Caco-2 (cell line): ENCODE results near the gene SEC16A. TPM values are rescaled to one million over a fixed set of nuclear protein-coding genes. Genes with fewer than 3 reads are reported as not detected.

Experiments
- BruUV-seq: library from RNA; stranded (reverse); fragments of 400-500 nt; replicated peaks from 2 replicates; lab custom pipeline; 2021; lab: Mats Ljungman, UMichigan
- CTCF ChIA-PET: fragments of 300-600 bp; sonication (Branson Sonifier 250); formaldehyde crosslinking; loops from one replicate; lab custom pipeline; 2022; ENCODE audit warnings: antibody characterized with exemption; lab: Charles Lee
- POLR2A ChIA-PET: fragments of 300-600 bp; sonication (Branson Sonifier 250); formaldehyde crosslinking; loops from one replicate; lab custom pipeline; 2022; ENCODE audit warnings: antibody characterized with exemption; lab: Charles Lee
- DNase-seq, 2 experiments: peaks; one replicate each; pipeline versions ENCODE4 v3.0.0 to v3.0.0-alpha.2; 2020 to 2022
- H3K27me3 ChIP-seq: replicated peaks from 2 replicates; pipeline ENCODE4 v1.6.0; 2011; ENCODE audit warnings: low read length; ENCODE audit not compliant: control insufficient read depth, insufficient read depth
- H3K36me3 ChIP-seq: 2 replicates; pipeline ENCODE4 v1.5.1; 2011; ENCODE audit warnings: low read length; ENCODE audit not compliant: control insufficient read depth, insufficient read depth
- H3K4me1 ChIP-seq: fragments of 250-450 bp; sonication (Bioruptor Pico); 2 replicates; pipeline ENCODE4 v1.5.1; 2020; ENCODE audit warnings: mild to moderate bottlenecking
- H3K4me3 ChIP-seq: 2 replicates; pipeline ENCODE4 v1.5.1; 2011; ENCODE audit warnings: low read depth, mild to moderate bottlenecking, control low read depth, low read length
- H3K9me3 ChIP-seq: fragments of 250-450 bp; sonication (Bioruptor Pico); 2 replicates; pipeline ENCODE4 v1.5.1; 2020; ENCODE audit warnings: mild to moderate bottlenecking, moderate library complexity
- H3K27ac Mint-ChIP-seq: one replicate; pipeline ENCODE4 v1.8.0; 2022; ENCODE audit warnings: mixed read lengths; ENCODE audit not compliant: unreplicated experiment
- H3K27me3 Mint-ChIP-seq: one replicate; pipeline ENCODE4 v1.8.0; 2022; ENCODE audit warnings: mixed read lengths; ENCODE audit not compliant: insufficient read depth, unreplicated experiment
- H3K36me3 Mint-ChIP-seq: one replicate; pipeline ENCODE4 v1.8.0; 2022; ENCODE audit warnings: mild to moderate bottlenecking, mixed read lengths; ENCODE audit not compliant: insufficient read depth, unreplicated experiment
- H3K4me1 Mint-ChIP-seq: one replicate; pipeline ENCODE4 v1.8.0; 2022; ENCODE audit warnings: low read depth, mixed read lengths; ENCODE audit not compliant: unreplicated experiment
- H3K4me3 Mint-ChIP-seq: one replicate; pipeline ENCODE4 v1.8.0; 2022; ENCODE audit warnings: mild to moderate bottlenecking, moderate library complexity, mixed read lengths; ENCODE audit not compliant: unreplicated experiment
- H3K9me3 Mint-ChIP-seq: one replicate; pipeline ENCODE4 v1.8.0; 2022; ENCODE audit warnings: mixed read lengths; ENCODE audit not compliant: unreplicated experiment
- CTCF ChIP-seq, 2 experiments: fragments of 200-600 bp in 1 of 2; IDR thresholded peaks; 1 replicate in 1 of 2; 2 replicates in 1 of 2; pipeline versions ENCODE4 v1.5.1 to v1.8.0; 2011 to 2022; ENCODE audit warnings: antibody characterized with exemption in 1 of 2, control low read depth in 1 of 2, inconsistent platforms in 1 of 2, low read depth in 1 of 2, low read length in 1 of 2, mild to moderate bottlenecking in 1 of 2, moderate library complexity in 1 of 2; ENCODE audit not compliant: insufficient read depth in 1 of 2, severe bottlenecking in 1 of 2, unreplicated experiment in 1 of 2
- intact Hi-C: fragments of 100-400 bp; cut with micrococcal nuclease; formaldehyde crosslinking; loops from one replicate; pipeline ENCODE4 v1.10.0; 2022; ENCODE audit not compliant: unreplicated experiment
- total RNA-seq: library from RNA; stranded (reverse); gene quantifications from 2 replicates; pipeline ENCODE4 v1.2.3, GENCODE V29; 2022

SEC16A gene
- total RNA-seq, 1 experiment from 2014 or later, result 76.4 TPM

GRCh38 chr9:136493567-136493971 is 10.7 kb upstream of the SEC16A start:
- CTCF ChIA-PET, result interaction anchor here (1.2 kb wide), 1 partner anchor 133 kb away, joined by 3 read pairs; no protein-coding TSS in a partner anchor
- no peaks in the 10 kb centered on the region for H3K27me3 Mint-ChIP-seq
- POLR2A ChIA-PET, result no interaction called here
- Histone ChIP-seq H3K36me3 (no peaks in the 10 kb centered on the region), H3K9me3 (no peaks in the 10 kb centered on the region), H3K4me1 (no peaks in the 10 kb centered on the region), H3K27me3 (no peaks in the 10 kb centered on the region), H3K4me3 (no peak overlapping the region)
- intact Hi-C loops, result no loop called here
- no peak overlapping the region for H3K4me3 Mint-ChIP-seq
- H3K27ac Mint-ChIP-seq, result no peak overlapping the region
- H3K4me1 Mint-ChIP-seq, result no peaks in the 10 kb centered on the region
- no peaks in the 10 kb centered on the region for H3K9me3 Mint-ChIP-seq
- no TSS peak for BruUV-seq
- no peaks in the 10 kb centered on the region for H3K36me3 Mint-ChIP-seq
- DNase-seq, result no peak
- TF ChIP-seq CTCF (IDR thresholded peaks at IDR 0.05; ENCODE audit: insufficient read depth in 1 of 2, low read depth in 1 of 2, low read length in 1 of 2, severe bottlenecking in 1 of 2, unreplicated experiment in 1 of 2), result no peak

GRCh38 chr9:136492978-136493522 is 10.2 kb upstream of the SEC16A start:
- H3K27me3 ChIP-seq, result no peaks in the 10 kb centered on the region
- no peaks in the 10 kb centered on the region for H3K36me3 ChIP-seq
- no TSS peak for BruUV-seq
- ChIA-PET POLR2A (no interaction called here), CTCF (interaction anchor here (1.2 kb wide), 1 partner anchor 134 kb away, joined by 3 read pairs; no protein-coding TSS in a partner anchor)
- no peaks in the 10 kb centered on the region for H3K4me1 Mint-ChIP-seq
- no peak overlapping the region for H3K4me3 Mint-ChIP-seq
- no peak for DNase-seq
- H3K9me3 ChIP-seq, result no peaks in the 10 kb centered on the region
- no peaks in the 10 kb centered on the region for H3K27me3 Mint-ChIP-seq
- H3K36me3 Mint-ChIP-seq, result no peaks in the 10 kb centered on the region
- no peak overlapping the region for H3K4me3 ChIP-seq
- H3K27ac Mint-ChIP-seq, result no peak overlapping the region
- no peak for TF ChIP-seq CTCF (IDR thresholded peaks at IDR 0.05; ENCODE audit: insufficient read depth in 1 of 2, low read depth in 1 of 2, low read length in 1 of 2, severe bottlenecking in 1 of 2, unreplicated experiment in 1 of 2)
- H3K4me1 ChIP-seq, result no peaks in the 10 kb centered on the region
- no peaks in the 10 kb centered on the region for H3K9me3 Mint-ChIP-seq
- intact Hi-C loops, result no loop called here

- ChIA-PET CTCF (interaction anchor here (0.6 to 7.7 kb wide), 6 partner anchors 30 to 209 kb away, joined by 3 to 140 read pairs (median 8); no protein-coding TSS in a partner anchor), POLR2A (no interaction called here)
- no peak for TF ChIP-seq CTCF (IDR thresholded peaks at IDR 0.05; ENCODE audit: insufficient read depth in 1 of 2, low read depth in 1 of 2, low read length in 1 of 2, severe bottlenecking in 1 of 2, unreplicated experiment in 1 of 2)
- Histone ChIP-seq H3K27me3 (no peaks in the 10 kb centered on the region), H3K36me3 (no peaks in the 10 kb centered on the region), H3K4me1 (peaks cover 3% of the 10 kb centered on the region), H3K4me3 (no peak overlapping the region), H3K9me3 (no peaks in the 10 kb centered on the region)
- BruUV-seq, result no TSS peak
- no peak overlapping the region for H3K4me3 Mint-ChIP-seq
- H3K27me3 Mint-ChIP-seq, result no peaks in the 10 kb centered on the region
- no peak for DNase-seq
- no peaks in the 10 kb centered on the region for H3K9me3 Mint-ChIP-seq
- intact Hi-C loops, result loop anchor here (5.0 kb wide), 1 partner anchor 58 kb away; the partner anchor contains the start of gene NOTCH1
- H3K36me3 Mint-ChIP-seq, result no peaks in the 10 kb centered on the region
- no peaks in the 10 kb centered on the region for H3K4me1 Mint-ChIP-seq
- no peak overlapping the region for H3K27ac Mint-ChIP-seq
Observed at GRCh38 chr9:136489731-136490130, 6.9 kb upstream of the SEC16A start.
